T-helper 17 cell (primary cell): ENCODE measurements around the gene INO80. TPM values are rescaled to one million over a fixed set of nuclear protein-coding genes. Genes with fewer than 3 reads are reported as not detected.
"Not testable (repeated sequence)": the region's sequence is repeated elsewhere in the genome, so short reads cannot be mapped to it uniquely, and the experiment has no call there.

Experiments
- ATAC-seq: fragments of 150-1000 bp; cut with Tn5 transposase; 2 replicates; pipeline ENCODE4 v1.10.0; 2021; ENCODE audit warnings: mild to moderate bottlenecking, moderate library complexity
- DNase-seq, 3 donors: peaks; one replicate each; pipeline versions ENCODE4 v3.0.0 to v3.0.0-alpha.2; 2020 to 2021
- H3K9me3 ChIP-seq: one replicate; pipeline ENCODE4 v1.7.0; 2013; ENCODE audit warnings: low read length, mild to moderate bottlenecking; ENCODE audit not compliant: control insufficient read depth, poor library complexity, severe bottlenecking
- H3K27ac Mint-ChIP-seq: one replicate; pipeline ENCODE4 v1.8.0; 2022; ENCODE audit warnings: mild to moderate bottlenecking, moderate library complexity, mixed read lengths
- H3K27me3 Mint-ChIP-seq: one replicate; pipeline ENCODE4 v1.8.0; 2022; ENCODE audit warnings: mixed read lengths
- H3K36me3 Mint-ChIP-seq: one replicate; pipeline ENCODE4 v1.8.0; 2022; ENCODE audit warnings: low read depth, mixed read lengths
- H3K4me1 Mint-ChIP-seq: one replicate; pipeline ENCODE4 v1.8.0; 2022; ENCODE audit warnings: mild to moderate bottlenecking, mixed read lengths
- H3K4me3 Mint-ChIP-seq: one replicate; pipeline ENCODE4 v1.8.0; 2022; ENCODE audit warnings: mild to moderate bottlenecking, moderate library complexity, mixed read lengths
- total RNA-seq, 4 donors: library from RNA in 2 of 4; stranded (reverse) in 2 of 4; gene quantifications; one replicate each; pipeline ENCODE4 v1.2.3 and lab custom pipeline; 2022 to 2026

The INO80 gene
- total RNA-seq, 2 donors from 2014 or later, result 28.5 to 37.5 TPM

GRCh38 chr15:40960151-40960885 lies 155.8 kb downstream of the INO80 start:
- no peaks in the 10 kb centered on the region for H3K9me3 ChIP-seq
- no peak overlapping the region for H3K4me3 Mint-ChIP-seq
- DNase-seq (no peak), ATAC-seq (no peak)
- peaks cover 16% of the 10 kb centered on the region for H3K4me1 Mint-ChIP-seq
- peaks cover 22% of the 10 kb centered on the region for H3K27me3 Mint-ChIP-seq
- peaks cover 2% of the 10 kb centered on the region for H3K36me3 Mint-ChIP-seq
- no peak overlapping the region for H3K27ac Mint-ChIP-seq

- no peak overlapping the region for H3K27ac Mint-ChIP-seq
- no peak overlapping the region for H3K4me3 Mint-ChIP-seq
Measured at GRCh38 chr15:40959331-40960141, 156.5 kb downstream of the INO80 start.

GRCh38 chr15:40958723-40959122 lies 157.4 kb downstream of the INO80 start:
- Mint-ChIP-seq H3K36me3 (peaks cover 2% of the 10 kb centered on the region), H3K4me3 (no peak overlapping the region), H3K27me3 (peaks cover 17% of the 10 kb centered on the region), H3K4me1 (peaks cover 23% of the 10 kb centered on the region), H3K27ac (no peak overlapping the region)
- DNase-seq (no peak), ATAC-seq (no peak)
- H3K9me3 ChIP-seq, result no peaks in the 10 kb centered on the region

More at GRCh38 chr15:40959331-40960141, 156.5 kb downstream of the INO80 start:
- Mint-ChIP-seq H3K4me1 (peaks cover 17% of the 10 kb centered on the region), H3K27me3 (peaks cover 20% of the 10 kb centered on the region), H3K36me3 (peaks cover 2% of the 10 kb centered on the region)
- no peak for ATAC-seq
- no peaks in the 10 kb centered on the region for H3K9me3 ChIP-seq
- DNase-seq, result no peak

GRCh38 chr15:40958146-40958545 lies 157.9 kb downstream of the INO80 start:
- Mint-ChIP-seq H3K4me3 (no peak overlapping the region), H3K27me3 (peaks cover 17% of the 10 kb centered on the region), H3K27ac (no peak overlapping the region), H3K36me3 (peaks cover under 1% of the 10 kb centered on the region), H3K4me1 (peaks cover 25% of the 10 kb centered on the region)
- DNase-seq, result no peak
- ATAC-seq, result no peak
- H3K9me3 ChIP-seq, result no peaks in the 10 kb centered on the region

GRCh38 chr15:40957581-40958051 lies 158.5 kb downstream of the INO80 start:
- no peaks in the 10 kb centered on the region for H3K36me3 Mint-ChIP-seq
- H3K27me3 Mint-ChIP-seq, result peaks cover 17% of the 10 kb centered on the region
- H3K9me3 ChIP-seq, result no peaks in the 10 kb centered on the region
- no peak for DNase-seq
- no peak overlapping the region for H3K4me3 Mint-ChIP-seq
- ATAC-seq, result no peak
- H3K27ac Mint-ChIP-seq, result no peak overlapping the region
- peaks cover 26% of the 10 kb centered on the region for H3K4me1 Mint-ChIP-seq

- peaks cover 28% of the 10 kb centered on the region for H3K4me1 Mint-ChIP-seq
- no peak overlapping the region for H3K27ac Mint-ChIP-seq
- DNase-seq (no peak), ATAC-seq (no peak)
- H3K9me3 ChIP-seq, result no peaks in the 10 kb centered on the region
- H3K4me3 Mint-ChIP-seq, result no peak overlapping the region
- H3K27me3 Mint-ChIP-seq, result peaks cover 17% of the 10 kb centered on the region
- H3K36me3 Mint-ChIP-seq, result no peaks in the 10 kb centered on the region
Measured at GRCh38 chr15:40957041-40957555, 159.0 kb downstream of the INO80 start.

- no peak overlapping the region for H3K27ac Mint-ChIP-seq
- ATAC-seq, result no peak
- no peak for DNase-seq
- peaks cover 28% of the 10 kb centered on the region for H3K4me1 Mint-ChIP-seq
- peaks cover 17% of the 10 kb centered on the region for H3K27me3 Mint-ChIP-seq
- no peaks in the 10 kb centered on the region for H3K9me3 ChIP-seq
- no peak overlapping the region for H3K4me3 Mint-ChIP-seq
- H3K36me3 Mint-ChIP-seq, result no peaks in the 10 kb centered on the region
Measured at GRCh38 chr15:40956541-40956982, 159.5 kb downstream of the INO80 start.

GRCh38 chr15:40955930-40956540 lies 160.0 kb downstream of the INO80 start:
- H3K27ac Mint-ChIP-seq, result no peak overlapping the region
- DNase-seq, result no peak
- H3K27me3 Mint-ChIP-seq, result peaks cover 17% of the 10 kb centered on the region
- no peaks in the 10 kb centered on the region for H3K36me3 Mint-ChIP-seq
- no peaks in the 10 kb centered on the region for H3K9me3 ChIP-seq
- H3K4me3 Mint-ChIP-seq, result peak overlapping the region; percentile 21
- H3K4me1 Mint-ChIP-seq, result peaks cover 28% of the 10 kb centered on the region
- no peak for ATAC-seq

- no peaks in the 10 kb centered on the region for H3K9me3 ChIP-seq
- Mint-ChIP-seq H3K27ac (peak overlapping the region; percentile 34), H3K27me3 (peaks cover 17% of the 10 kb centered on the region), H3K36me3 (no peaks in the 10 kb centered on the region), H3K4me1 (peaks cover 28% of the 10 kb centered on the region), H3K4me3 (no peak overlapping the region)
- ATAC-seq (no peak), DNase-seq (no peak)
Measured at GRCh38 chr15:40955141-40955903, 160.8 kb downstream of the INO80 start.

GRCh38 chr15:40954158-40954848 lies 161.8 kb downstream of the INO80 start:
- peaks cover 23% of the 10 kb centered on the region for H3K27me3 Mint-ChIP-seq
- H3K9me3 ChIP-seq, ATAC-seq, H3K36me3 Mint-ChIP-seq, DNase-seq: not testable (repeated sequence)
- peak overlapping the region; percentile 92 for H3K4me3 Mint-ChIP-seq
- H3K27ac Mint-ChIP-seq, result peak overlapping the region; percentile 45
- H3K4me1 Mint-ChIP-seq, result peaks cover 30% of the 10 kb centered on the region

- Mint-ChIP-seq H3K27me3 (peaks cover 25% of the 10 kb centered on the region), H3K36me3 (no peaks in the 10 kb centered on the region), H3K4me1 (peaks cover 28% of the 10 kb centered on the region), H3K27ac (peak overlapping the region; percentile 45), H3K4me3 (peak overlapping the region; percentile 92)
- no peak for ATAC-seq
- H3K9me3 ChIP-seq, result no peaks in the 10 kb centered on the region
- no peak for DNase-seq
Measured at GRCh38 chr15:40953713-40954074, 162.4 kb downstream of the INO80 start.
